ENCODE measurements around the gene TBCCD1.

- TF ChIP-seq CTCF (conservative IDR thresholded peaks at IDR 0.05) = no peak
- TF ChIP-seq ZFX (IDR thresholded peaks at IDR 0.05) = no peak
Observed at GRCh38 chr3:186520431-186520830, 46.7 kb downstream of the TBCCD1 start.

All from C4-2B (cell line).